Activated CD8-positive, alpha-beta T cell treated with anti-CD3 and anti-CD28 coated beads for 36 hours (primary cell): Measurements from ENCODE around the gene C1QTNF6. TPM values are rescaled to one million over a fixed set of nuclear protein-coding genes. Genes with fewer than 3 reads are reported as not detected.

ENCODE experiments used
- ATAC-seq: fragments of 200-7000 bp; cut with Tn5 transposase; one replicate; pipeline ENCODE4 v1.10.0; 2021; ENCODE audit warnings: mild to moderate bottlenecking, moderate library complexity
- CTCF ChIA-PET: fragments of 350-600 bp; sonication (Branson Sonifier 250); formaldehyde crosslinking; loops from one replicate; lab custom pipeline; 2021; ENCODE audit warnings: antibody characterized with exemption; lab: Charles Lee
- POLR2A ChIA-PET: fragments of 350-600 bp; sonication (Branson Sonifier 250); formaldehyde crosslinking; loops from one replicate; lab custom pipeline; 2021; ENCODE audit warnings: antibody characterized with exemption; lab: Charles Lee
- DNase-seq: peaks from one replicate; pipeline ENCODE4 v3.0.0-alpha.2; 2020
- H3K27ac Mint-ChIP-seq: one replicate; pipeline ENCODE4 v1.8.0; 2021; ENCODE audit warnings: mild to moderate bottlenecking, mixed read lengths
- H3K27me3 Mint-ChIP-seq: one replicate; pipeline ENCODE4 v1.8.0; 2021; ENCODE audit warnings: mixed read lengths
- H3K36me3 Mint-ChIP-seq: one replicate; pipeline ENCODE4 v1.8.0; 2021; ENCODE audit warnings: low read depth, mixed read lengths
- H3K4me1 Mint-ChIP-seq: one replicate; pipeline ENCODE4 v1.8.0; 2021; ENCODE audit warnings: low read depth, mixed read lengths
- H3K4me3 Mint-ChIP-seq: one replicate; pipeline ENCODE4 v1.8.0; 2021; ENCODE audit warnings: mild to moderate bottlenecking, moderate library complexity, mixed read lengths
- H3K9me3 Mint-ChIP-seq: one replicate; pipeline ENCODE4 v1.8.0; 2021; ENCODE audit warnings: mixed read lengths
- CTCF ChIP-seq: fragments of 200-600 bp; IDR thresholded peaks from one replicate; pipeline ENCODE4 v1.8.0; 2022; ENCODE audit warnings: antibody characterized with exemption, mild to moderate bottlenecking
- intact Hi-C: fragments of 100-400 bp; cut with micrococcal nuclease; formaldehyde crosslinking; loops from one replicate; pipeline ENCODE4 v1.10.0; 2022
- total RNA-seq, 2 experiments: library from RNA; stranded (reverse); gene quantifications; one replicate each; pipeline ENCODE4 v1.2.3, GENCODE V29; 2021

C1QTNF6 gene
- total RNA-seq, 2 experiments from 2014 or later: 6.4 TPM

GRCh38 chr22:37176464-37177061, 11.5 kb downstream of the C1QTNF6 start:
- intact Hi-C loops: no loop called here
- H3K4me1 Mint-ChIP-seq: peaks cover 15% of the 10 kb centered on the region
- no peaks in the 10 kb centered on the region for H3K36me3 Mint-ChIP-seq
- no peaks in the 10 kb centered on the region for H3K27me3 Mint-ChIP-seq
- peak overlapping the region; percentile 77 for H3K27ac Mint-ChIP-seq
- no peak for TF ChIP-seq CTCF
- CTCF ChIA-PET: no interaction called here
- DNase-seq (peak; percentile 40), ATAC-seq (peak; percentile 67)
- H3K4me3 Mint-ChIP-seq: no peak overlapping the region
- no peaks in the 10 kb centered on the region for H3K9me3 Mint-ChIP-seq
- POLR2A ChIA-PET: interaction anchor here (0.9 to 2.1 kb wide), 5 partner anchors 10 to 23 kb away, joined by 3 to 9 read pairs (median 4); partner anchors contain the start of gene C1QTNF6

GRCh38 chr22:37175414-37176281, 12.4 kb downstream of the C1QTNF6 start:
- Mint-ChIP-seq H3K4me1 (peaks cover 19% of the 10 kb centered on the region), H3K9me3 (no peaks in the 10 kb centered on the region), H3K4me3 (no peak overlapping the region), H3K27me3 (no peaks in the 10 kb centered on the region), H3K27ac (peak overlapping the region; percentile 21), H3K36me3 (no peaks in the 10 kb centered on the region)
- CTCF ChIA-PET: interaction anchor here (0.9 to 3.5 kb wide), 3 partner anchors 12 to 22 kb away, joined by 3 to 15 read pairs (median 4); no protein-coding TSS in a partner anchor
- TF ChIP-seq CTCF: no peak
- intact Hi-C loops: no loop called here
- no peak for DNase-seq
- no peak for ATAC-seq
- POLR2A ChIA-PET: interaction anchor here (1.1 to 1.4 kb wide), 5 partner anchors 9 to 30 kb away, joined by 4 to 9 read pairs (median 6); partner anchors contain the start of gene IL2RB

GRCh38 chr22:37174964-37175363, 13.1 kb downstream of the C1QTNF6 start:
- H3K27ac Mint-ChIP-seq: no peak overlapping the region
- H3K4me1 Mint-ChIP-seq: peaks cover 26% of the 10 kb centered on the region
- CTCF ChIA-PET: interaction anchor here (0.9 to 3.5 kb wide), 3 partner anchors 12 to 23 kb away, joined by 3 to 15 read pairs (median 4); no protein-coding TSS in a partner anchor

GRCh38 chr22:37173709-37174108, 14.3 kb downstream of the C1QTNF6 start:
- ATAC-seq: no peak
- H3K4me1 Mint-ChIP-seq: peaks cover 38% of the 10 kb centered on the region

More at GRCh38 chr22:37174964-37175363, 13.1 kb downstream of the C1QTNF6 start:
- no peaks in the 10 kb centered on the region for H3K36me3 Mint-ChIP-seq
- DNase-seq: no peak
- H3K9me3 Mint-ChIP-seq: no peaks in the 10 kb centered on the region
- intact Hi-C loops: no loop called here
- H3K4me3 Mint-ChIP-seq: no peak overlapping the region
- POLR2A ChIA-PET: interaction anchor here (1.1 to 1.4 kb wide), 5 partner anchors 9 to 30 kb away, joined by 4 to 9 read pairs (median 6); partner anchors contain the start of gene IL2RB
- TF ChIP-seq CTCF: no peak
- ATAC-seq: no peak
- H3K27me3 Mint-ChIP-seq: no peaks in the 10 kb centered on the region

More at GRCh38 chr22:37173709-37174108, 14.3 kb downstream of the C1QTNF6 start:
- Mint-ChIP-seq H3K9me3 (no peaks in the 10 kb centered on the region), H3K27ac (no peak overlapping the region), H3K36me3 (no peaks in the 10 kb centered on the region), H3K27me3 (no peaks in the 10 kb centered on the region), H3K4me3 (no peak overlapping the region)
- DNase-seq: no peak
- ChIA-PET CTCF (interaction anchor here (0.9 to 3.5 kb wide), 4 partner anchors 8 to 26 kb away, joined by 3 to 15 read pairs (median 4); no protein-coding TSS in a partner anchor), POLR2A (interaction anchor here (0.8 to 2.0 kb wide), 3 partner anchors 22 to 52 kb away, joined by 3 to 8 read pairs (median 6); partner anchors contain the start of gene IL2RB)
- intact Hi-C loops: no loop called here
- TF ChIP-seq CTCF: no peak
